Endothelial cell of umbilical vein (primary cell): ENCODE results near the gene CACTIN. TPM values are rescaled to one million over a fixed set of nuclear protein-coding genes. Genes with fewer than 3 reads are reported as not detected.

Experiments
- BruUV-seq: library from RNA; stranded (reverse); fragments of 400-500 nt; replicated peaks from 2 replicates; lab custom pipeline; 2021; lab: Mats Ljungman, UMichigan
- CTCF ChIA-PET: fragments of 300-600, 350-600 bp; sonication (Branson Sonifier 250); formaldehyde crosslinking; loops from one replicate; lab custom pipeline; 2021; ENCODE audit warnings: antibody characterized with exemption, inconsistent platforms; lab: Charles Lee
- POLR2A ChIA-PET: fragments of 300-600, 350-600 bp; sonication (Branson Sonifier 250); formaldehyde crosslinking; loops from one replicate; lab custom pipeline; 2021; ENCODE audit warnings: antibody characterized with exemption, inconsistent platforms; lab: Charles Lee
- DNase-seq: peaks from one replicate; pipeline ENCODE4 v3.0.0-alpha.2; 2011; ENCODE audit warnings: low read depth, low spot score
- FAIRE-seq: peaks from 2 replicates; lab custom pipeline; 2011; peaks lifted over from hg19 to GRCh38; lab: Jason Lieb, UNC
- H2AFZ ChIP-seq: 2 replicates; pipeline ENCODE4 v1.6.0; 2012; ENCODE audit warnings: low read depth, low read length, control low read depth, inconsistent platforms
- H3K27ac ChIP-seq: 2 replicates; pipeline ENCODE4 v1.5.1; 2011; ENCODE audit warnings: low read depth, mild to moderate bottlenecking, control low read depth, low read length, moderate library complexity; ENCODE audit not compliant: insufficient read depth
- H3K27me3 ChIP-seq, 2 experiments: 2 replicates each; pipeline versions ENCODE4 v1.6.0 to v1.6.1; 2011; ENCODE audit warnings: low read length in 2 of 2, mixed read lengths in 1 of 2; ENCODE audit not compliant: control insufficient read depth in 2 of 2, insufficient read depth in 2 of 2
- H3K36me3 ChIP-seq, 2 experiments: 2 replicates in 1 of 2; 3 replicates in 1 of 2; pipeline ENCODE4 v1.5.1; 2011; ENCODE audit warnings: low read length in 2 of 2, mild to moderate bottlenecking in 1 of 2, moderate library complexity in 1 of 2; ENCODE audit not compliant: control insufficient read depth in 2 of 2, insufficient read depth in 2 of 2; ENCODE audit errors: extremely low read depth in 1 of 2
- H3K4me1 ChIP-seq: 3 replicates; pipeline ENCODE4 v1.5.1; 2011; ENCODE audit warnings: mild to moderate bottlenecking, low read length; ENCODE audit not compliant: control insufficient read depth, insufficient read depth; ENCODE audit errors: extremely low read depth
- H3K4me2 ChIP-seq: 2 replicates; pipeline ENCODE4 v1.6.1; 2011; ENCODE audit warnings: low read length, control low read depth, mixed read lengths; ENCODE audit not compliant: insufficient read depth
- H3K4me3 ChIP-seq, 3 experiments: fragments of 200-600 bp in 1 of 3; sonication (generic), shearing (Covaris generic) in 1 of 3; replicated peaks in 1 of 3; 2 replicates each; pipeline ENCODE4 v1.5.1; 2011 to 2016; ENCODE audit warnings: control low read depth in 3 of 3, low read length in 3 of 3, mild to moderate bottlenecking in 2 of 3, inconsistent platforms in 1 of 3, low read depth in 1 of 3, moderate library complexity in 1 of 3; ENCODE audit not compliant: insufficient read depth in 1 of 3
- H3K79me2 ChIP-seq: 2 replicates; pipeline ENCODE4 v1.6.0; 2012; ENCODE audit warnings: low read length, inconsistent platforms; ENCODE audit not compliant: control insufficient read depth, insufficient read depth
- H3K9ac ChIP-seq: replicated peaks from 2 replicates; pipeline ENCODE3; 2011; ENCODE audit warnings: low read length, control low read depth; ENCODE audit not compliant: insufficient read depth; ENCODE audit errors: extremely low read depth
- H3K9me1 ChIP-seq: replicated peaks from 3 replicates; pipeline ENCODE4 v1.6.0; 2011; ENCODE audit warnings: mild to moderate bottlenecking, low read length; ENCODE audit not compliant: control insufficient read depth, insufficient read depth; ENCODE audit errors: extremely low read depth
- H3K9me3 ChIP-seq: replicated peaks from 2 replicates; pipeline ENCODE4 v1.5.1; 2012; ENCODE audit warnings: low read length, inconsistent platforms; ENCODE audit not compliant: control insufficient read depth, insufficient read depth
- H4K20me1 ChIP-seq: replicated peaks from 2 replicates; pipeline ENCODE3; 2011; ENCODE audit warnings: mild to moderate bottlenecking, low read length; ENCODE audit not compliant: control insufficient read depth, insufficient read depth; ENCODE audit errors: extremely low read depth
- CTCF ChIP-seq, 2 donors: IDR thresholded peaks; 1 replicate in 1 of 2; 2 replicates in 1 of 2; pipeline ENCODE4 v1.5.1; 2011; ENCODE audit warnings: low read length in 2 of 2, mild to moderate bottlenecking in 2 of 2, moderate library complexity in 2 of 2, control low read depth in 1 of 2, inconsistent platforms in 1 of 2, low read depth in 1 of 2; ENCODE audit not compliant: insufficient read depth in 1 of 2; ENCODE audit errors: extremely low read depth in 1 of 2
- GATA2 ChIP-seq: IDR thresholded peaks from 2 replicates; pipeline ENCODE4 v1.7.0; 2011; ENCODE audit warnings: low read depth, mild to moderate bottlenecking, moderate library complexity, mixed read lengths, low read length; ENCODE audit not compliant: insufficient read length, insufficient read depth
- JUN ChIP-seq: IDR thresholded peaks from 2 replicates; pipeline ENCODE4 v1.6.1; 2011; ENCODE audit warnings: borderline replicate concordance, low read depth; ENCODE audit not compliant: insufficient read length, insufficient read depth
- MYC ChIP-seq: IDR thresholded peaks from one replicate; pipeline ENCODE4 v1.6.1; 2011; ENCODE audit warnings: mild to moderate bottlenecking, low read depth, low read length
- POLR2A ChIP-seq: IDR thresholded peaks from 2 replicates; pipeline ENCODE4 v1.6.1; 2012; ENCODE audit warnings: low read depth, mild to moderate bottlenecking, control low read depth, low read length
- POLR2AphosphoS5 ChIP-seq: IDR thresholded peaks from 2 replicates; pipeline ENCODE4 v1.6.1; 2012; ENCODE audit warnings: low read depth, mild to moderate bottlenecking, control low read depth, low read length, moderate library complexity; ENCODE audit not compliant: insufficient read depth
- dilution Hi-C: fragments of 300-500 bp; cut with MboI; formaldehyde crosslinking; loops from one replicate; pipeline ENCODE4 v1.15.0; 2019; ENCODE audit warnings: low sequenced_read_pairs; ENCODE audit not compliant: extremely low pct_ligation_motif_present
- intact Hi-C: fragments of 100-400 bp; cut with micrococcal nuclease; formaldehyde crosslinking; loops from one replicate; pipeline ENCODE4 v1.10.0; 2022
- polyA plus RNA-seq, 4 experiments: library from polyadenylated mRNA; depleted of rRNA in 3 of 4; stranded (reverse) in 3 of 4; unstranded in 1 of 4; fragments of >200 nt; gene quantifications; 2 replicates each; pipeline versions ENCODE4 v1.2.1 to v1.2.3, GENCODE V29; 2011 to 2012; ENCODE audit warnings: missing spikeins in 1 of 4
- total RNA-seq: library from RNA; stranded (reverse); gene quantifications from 2 replicates; pipeline ENCODE4 v1.2.3, GENCODE V29; 2021

CACTIN gene
- total and polyA plus RNA-seq, 2 donors (not counting 3 experiments of a cell fraction or from before 2014, with no cell fraction given): 29.7 to 36.1 TPM

DNA sequence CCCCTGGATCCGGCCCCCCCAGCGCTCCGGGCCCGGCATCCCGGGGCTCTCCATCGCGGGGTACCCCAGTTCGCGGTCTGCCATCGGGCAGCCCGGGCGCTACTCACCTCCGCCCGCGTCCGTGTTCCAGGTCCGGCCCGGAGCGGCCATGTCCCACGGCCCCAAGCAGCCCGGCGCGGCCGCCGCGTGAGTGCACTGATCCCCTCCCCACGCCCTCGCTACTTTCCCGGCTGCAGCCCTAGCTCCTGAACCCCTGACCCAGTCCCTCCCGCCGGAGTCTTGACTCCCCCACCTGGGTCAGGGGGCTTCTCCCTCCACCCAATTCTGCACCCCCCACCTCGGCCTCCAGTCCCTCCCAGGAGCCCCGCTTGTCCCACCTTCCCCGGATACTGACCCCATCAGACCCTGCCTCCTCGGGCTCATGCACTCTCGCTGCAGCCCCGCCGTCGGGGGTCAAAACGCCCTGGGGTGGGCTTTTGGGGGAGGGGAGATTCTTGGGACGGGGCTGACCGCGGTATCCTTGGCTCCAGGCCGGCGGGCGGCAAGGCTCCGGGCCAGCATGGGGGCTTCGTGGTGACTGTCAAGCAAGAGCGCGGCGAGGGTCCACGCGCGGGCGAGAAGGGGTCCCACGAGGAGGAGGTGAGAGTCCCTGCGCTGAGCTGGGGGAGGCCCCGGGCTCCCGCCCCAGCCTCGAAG is 53.3 kb downstream of the CACTIN start:
- H2AFZ ChIP-seq: peak overlapping the region; percentile 27
- no peaks in the 10 kb centered on the region for H3K9me3 ChIP-seq
- CTCF ChIA-PET: interaction anchor here (0.6 to 2.6 kb wide), 6 partner anchors 12 to 1429 kb away, joined by 3 to 27 read pairs (median 3); partner anchors contain the start of gene GIPC3
- H4K20me1 ChIP-seq: no peaks in the 10 kb centered on the region
- peak overlapping the region; percentile 65 for H3K27ac ChIP-seq
- peaks cover 0 to 3% of the 10 kb centered on the region in 2 experiments for H3K36me3 ChIP-seq
- dilution Hi-C loops: no loop called here
- H3K79me2 ChIP-seq: peaks cover 2% of the 10 kb centered on the region
- TSS peak; percentile 45 for BruUV-seq
- peak overlapping the region; percentile 75 for H3K4me2 ChIP-seq
- peak overlapping the region; percentile 78 for H3K9ac ChIP-seq
- intact Hi-C loops: loop anchor here (2.0 to 5.0 kb wide), 4 partner anchors 34 to 99 kb away; partner anchors contain the start of genes CACTIN, FZR1 and TBXA2R
- H3K27me3 ChIP-seq: no peaks in the 10 kb centered on the region
- POLR2A ChIA-PET: interaction anchor here (1.5 kb wide), 1 partner anchor 16 kb away, joined by 6 read pairs; the partner anchor contains the start of gene MFSD12
- DNase-seq (no peak), FAIRE-seq (no peak)
- no peaks in the 10 kb centered on the region for H3K9me1 ChIP-seq
- peak overlapping the region; percentile 81 to 99 (median 97) for H3K4me3 ChIP-seq
- H3K4me1 ChIP-seq: peaks cover 15% of the 10 kb centered on the region
- TF ChIP-seq POLR2AphosphoS5 (no peak), JUN (no peak), MYC (no peak), POLR2A (peak; percentile 19), GATA2 (no peak), CTCF (IDR thresholded peaks at IDR 0.05; ENCODE audit: extremely low read depth in 1 of 2, insufficient read depth in 1 of 2, low read depth in 1 of 2, low read length in 2 of 2) (no peak)
